WTC11 (cell line): Measurements from ENCODE around the gene C2orf72. TPM values are rescaled to one million over a fixed set of nuclear protein-coding genes. Genes with fewer than 3 reads are reported as not detected.
A peak's percentile ranks its signal among the peaks of the same experiment; 100 is the strongest.

Experiments
- ATAC-seq: fragments of 200-7000 bp; cut with Tn5 transposase; 2 replicates; pipeline ENCODE4 v1.10.0; 2021; ENCODE audit warnings: mild to moderate bottlenecking, moderate library complexity
- CTCF ChIA-PET: fragments of 300-600 bp; sonication (Branson Sonifier 250); formaldehyde crosslinking; loops from one replicate; lab custom pipeline; 2021; ENCODE audit warnings: antibody characterized with exemption; lab: Charles Lee
- POLR2A ChIA-PET: fragments of 350-600 bp; sonication (Branson Sonifier 250); formaldehyde crosslinking; loops from one replicate; lab custom pipeline; 2021; ENCODE audit warnings: antibody characterized with exemption; lab: Charles Lee
- DNase-seq: peaks from one replicate; pipeline ENCODE4 v3.0.0; 2021; ENCODE audit warnings: low spot score
- H3K27ac Mint-ChIP-seq: 2 replicates; pipeline ENCODE4 v1.8.0; 2021; ENCODE audit warnings: mixed read lengths
- H3K27me3 Mint-ChIP-seq: 2 replicates; pipeline ENCODE4 v1.8.0; 2021; ENCODE audit warnings: low read depth, mild to moderate bottlenecking, moderate library complexity, mixed read lengths
- H3K36me3 Mint-ChIP-seq: 2 replicates; pipeline ENCODE4 v1.8.0; 2021; ENCODE audit warnings: mixed read lengths
- H3K4me1 Mint-ChIP-seq: 2 replicates; pipeline ENCODE4 v1.8.0; 2022; ENCODE audit warnings: mixed read lengths
- H3K4me3 Mint-ChIP-seq: 2 replicates; pipeline ENCODE4 v1.8.0; 2021; ENCODE audit warnings: mild to moderate bottlenecking, moderate library complexity, mixed read lengths
- H3K9me3 Mint-ChIP-seq: 2 replicates; pipeline ENCODE4 v1.8.0; 2021; ENCODE audit warnings: mixed read lengths
- AR ChIP-seq: fragments of 250-450 bp; sonication (Bioruptor Pico); IDR thresholded peaks from 2 replicates; pipeline ENCODE4 v1.9.0; 2021; ENCODE audit warnings: mild to moderate bottlenecking
- CTCF ChIP-seq: fragments of 200-600 bp; IDR thresholded peaks from 2 replicates; pipeline ENCODE4 v1.8.0; 2022; ENCODE audit warnings: antibody characterized with exemption
- ETV6 ChIP-seq: sonication (generic); formaldehyde crosslinking; IDR thresholded peaks from 2 replicates; pipeline ENCODE4 v1.8.1; 2022; ENCODE audit warnings: mild to moderate bottlenecking, missing genetic modification reagents
- GRHL2 ChIP-seq: fragments of 250-450 bp; sonication (Bioruptor Pico); IDR thresholded peaks from 2 replicates; pipeline ENCODE4 v1.8.0; 2022; ENCODE audit warnings: mild to moderate bottlenecking, moderate library complexity; ENCODE audit not compliant: insufficient replicate concordance, severe bottlenecking
- GTF2I ChIP-seq: fragments of 250-450 bp; sonication (Bioruptor Pico); conservative IDR thresholded peaks from 2 replicates; pipeline ENCODE4 v1.4.0; 2021; ENCODE audit warnings: mild to moderate bottlenecking
- HMGA2 ChIP-seq: fragments of 250-450 bp; sonication (Bioruptor Pico); IDR thresholded peaks from 2 replicates; pipeline ENCODE4 v1.4.0; 2021; ENCODE audit warnings: mild to moderate bottlenecking, moderate library complexity
- IRF2 ChIP-seq: sonication (generic); formaldehyde crosslinking; IDR thresholded peaks from 2 replicates; pipeline ENCODE4 v1.8.0; 2022; ENCODE audit warnings: low read depth, missing genetic modification reagents, borderline replicate concordance
- MLX ChIP-seq: sonication (generic); formaldehyde crosslinking; IDR thresholded peaks from 2 replicates; pipeline ENCODE4 v1.8.1; 2023; ENCODE audit warnings: mild to moderate bottlenecking, missing genetic modification reagents, moderate library complexity
- OVOL2 ChIP-seq: fragments of 250-450 bp; sonication (Bioruptor Pico); IDR thresholded peaks from 2 replicates; pipeline ENCODE4 v1.9.0; 2021; ENCODE audit warnings: mild to moderate bottlenecking, borderline replicate concordance
- PREB ChIP-seq: sonication (generic); formaldehyde crosslinking; IDR thresholded peaks from 2 replicates; pipeline ENCODE4 v1.8.1; 2022; ENCODE audit warnings: mild to moderate bottlenecking, missing genetic modification reagents, moderate library complexity, borderline replicate concordance
- PRRX2 ChIP-seq: fragments of 250-450 bp; sonication (Bioruptor Pico); IDR thresholded peaks from 2 replicates; pipeline ENCODE4 v1.8.0; 2021; ENCODE audit warnings: mild to moderate bottlenecking
- SP1 ChIP-seq: sonication (generic); formaldehyde crosslinking; conservative IDR thresholded peaks from 2 replicates; pipeline ENCODE4 v1.8.1; 2022; ENCODE audit warnings: missing genetic modification reagents
- STAT6 ChIP-seq: sonication (generic); formaldehyde crosslinking; conservative IDR thresholded peaks from 2 replicates; pipeline ENCODE4 v1.8.1; 2023; ENCODE audit warnings: mild to moderate bottlenecking, low read depth, missing genetic modification reagents, moderate library complexity
- TCF7 ChIP-seq: sonication (generic); formaldehyde crosslinking; IDR thresholded peaks from 2 replicates; pipeline ENCODE4 v1.8.0; 2022; ENCODE audit warnings: mild to moderate bottlenecking, low read depth, missing genetic modification reagents, moderate library complexity
- TEAD4 ChIP-seq: sonication (generic); formaldehyde crosslinking; IDR thresholded peaks from 2 replicates; pipeline ENCODE4 v1.8.0; 2022; ENCODE audit warnings: mild to moderate bottlenecking, missing genetic modification reagents
- ZBTB43 ChIP-seq: sonication (generic); formaldehyde crosslinking; IDR thresholded peaks from 2 replicates; pipeline ENCODE4 v1.8.1; 2023; ENCODE audit warnings: mild to moderate bottlenecking, missing genetic modification reagents
- total RNA-seq: library from RNA; stranded (reverse); gene quantifications from 3 replicates; pipeline ENCODE4 v1.2.3, GENCODE V29; 2021
- TF ChIP-seq, protein P1 (sequence below): fragments of 250-450 bp; sonication (Bioruptor Pico); conservative IDR thresholded peaks from 2 replicates; pipeline ENCODE4 v1.9.0; 2021; ENCODE audit warnings: mild to moderate bottlenecking
- TF ChIP-seq, protein P2 (sequence below): fragments of 250-450 bp; sonication (Bioruptor Pico); IDR thresholded peaks from 2 replicates; pipeline ENCODE4 v2.1.2; 2022; ENCODE audit warnings: mild to moderate bottlenecking, moderate library complexity

Gene C2orf72
- total RNA-seq, 1 experiment from 2014 or later, result 1.7 TPM

DNA sequence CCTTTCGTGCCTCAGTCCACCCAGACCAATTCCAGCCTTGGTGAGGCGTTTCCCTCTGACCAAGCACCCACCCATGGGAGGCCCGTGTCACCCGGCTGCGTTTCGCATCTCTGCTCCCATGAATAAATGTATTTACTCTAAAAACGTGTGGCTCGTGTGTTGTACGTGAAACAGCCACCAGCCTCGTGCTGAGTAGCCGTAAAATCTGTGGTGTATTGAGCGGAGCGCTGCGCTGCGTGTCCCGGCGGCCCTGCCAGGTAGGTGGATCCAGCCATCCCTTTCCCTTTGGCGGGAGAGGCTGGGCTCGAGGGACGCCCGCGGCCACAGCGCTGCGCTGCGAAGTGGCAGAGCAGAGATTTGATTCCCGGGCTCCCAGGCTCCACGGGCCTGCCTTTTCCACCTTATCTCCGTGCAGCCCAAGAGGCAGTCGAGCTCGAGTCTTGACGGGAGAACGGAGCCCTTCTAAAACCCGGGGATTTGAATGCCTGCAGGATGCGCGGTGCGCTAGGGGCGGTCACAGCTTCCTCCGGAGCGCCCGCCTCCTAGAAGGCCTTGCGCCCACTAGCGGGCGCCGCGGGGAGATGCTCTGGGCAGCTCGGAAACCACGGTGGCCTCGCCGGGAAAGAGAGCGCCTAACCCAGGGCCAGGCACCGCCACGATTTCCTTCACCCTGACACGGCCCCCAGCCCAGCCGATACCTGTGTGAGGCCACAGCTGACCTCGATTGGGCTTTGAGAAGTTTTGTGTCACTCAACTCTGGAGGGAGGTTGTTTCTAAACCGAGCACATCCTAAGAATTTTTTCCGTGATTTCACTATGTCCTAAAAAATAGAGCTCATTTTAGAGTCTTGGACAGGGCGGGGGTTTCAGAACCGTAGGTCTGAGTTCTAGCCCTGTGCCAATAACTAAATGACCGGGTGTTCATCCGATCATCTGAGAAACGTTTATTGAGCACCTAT is 15.4 kb downstream of the C2orf72 start (continued):
- TF ChIP-seq CTCF, result peak; percentile 80

- ChIA-PET CTCF (interaction anchor here (1.5 to 1.8 kb wide), 4 partner anchors 14 to 152 kb away, joined by 4 to 23 read pairs (median 12); partner anchors contain the start of gene C2orf72), POLR2A (no interaction called here)
- TF ChIP-seq, protein P1, sequence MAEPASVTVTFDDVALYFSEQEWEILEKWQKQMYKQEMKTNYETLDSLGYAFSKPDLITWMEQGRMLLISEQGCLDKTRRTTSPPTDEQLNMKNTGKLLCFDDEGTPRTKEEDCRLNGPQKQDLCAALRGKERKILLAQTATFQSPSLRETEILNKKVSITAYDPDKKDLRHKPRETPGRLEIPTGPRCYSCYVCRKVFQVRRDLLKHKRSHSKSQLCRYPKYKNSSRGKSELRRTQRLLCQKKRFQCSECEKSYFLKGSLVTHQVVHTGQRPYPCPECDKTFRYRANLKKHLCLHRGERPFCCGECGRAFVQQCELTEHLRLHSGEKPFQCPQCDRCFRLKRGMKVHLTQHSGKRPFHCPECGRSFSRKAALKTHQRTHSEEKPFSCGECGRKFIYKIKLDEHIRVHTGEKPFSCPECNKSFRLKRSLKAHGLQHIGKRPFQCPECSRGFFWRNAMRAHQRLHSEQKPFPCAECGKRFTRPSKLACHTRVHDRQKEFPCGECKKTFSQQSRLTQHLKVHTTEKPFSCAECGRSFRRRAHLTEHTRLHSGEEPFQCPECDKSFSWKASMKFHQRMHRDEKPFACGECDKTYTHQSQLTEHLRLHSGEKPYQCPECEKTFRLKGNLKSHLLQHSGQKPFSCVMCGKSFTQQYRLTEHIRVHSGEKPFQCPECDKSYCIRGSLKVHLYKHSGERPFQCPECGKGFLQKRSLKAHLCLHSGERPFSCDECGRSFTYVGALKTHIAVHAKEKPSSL (CRISPR knock-in tag), result no peak
- no peak for TF ChIP-seq TCF7 (CRISPR knock-in tag)
- TF ChIP-seq AR (CRISPR knock-in tag), result no peak
- TF ChIP-seq STAT6 (CRISPR knock-in tag), result no peak
- no peak for TF ChIP-seq HMGA2
- no peak for TF ChIP-seq SP1
- no peak for TF ChIP-seq TEAD4 (CRISPR knock-in tag)
- no peak for TF ChIP-seq ZBTB43 (CRISPR knock-in tag)
- TF ChIP-seq ETV6 (CRISPR knock-in tag), result no peak
- TF ChIP-seq PREB (CRISPR knock-in tag), result no peak
- TF ChIP-seq IRF2 (CRISPR knock-in tag), result no peak
- TF ChIP-seq OVOL2 (CRISPR knock-in tag), result no peak
- no peak for TF ChIP-seq PRRX2 (CRISPR knock-in tag)
- TF ChIP-seq GTF2I (CRISPR knock-in tag), result no peak
- TF ChIP-seq, protein P2, sequence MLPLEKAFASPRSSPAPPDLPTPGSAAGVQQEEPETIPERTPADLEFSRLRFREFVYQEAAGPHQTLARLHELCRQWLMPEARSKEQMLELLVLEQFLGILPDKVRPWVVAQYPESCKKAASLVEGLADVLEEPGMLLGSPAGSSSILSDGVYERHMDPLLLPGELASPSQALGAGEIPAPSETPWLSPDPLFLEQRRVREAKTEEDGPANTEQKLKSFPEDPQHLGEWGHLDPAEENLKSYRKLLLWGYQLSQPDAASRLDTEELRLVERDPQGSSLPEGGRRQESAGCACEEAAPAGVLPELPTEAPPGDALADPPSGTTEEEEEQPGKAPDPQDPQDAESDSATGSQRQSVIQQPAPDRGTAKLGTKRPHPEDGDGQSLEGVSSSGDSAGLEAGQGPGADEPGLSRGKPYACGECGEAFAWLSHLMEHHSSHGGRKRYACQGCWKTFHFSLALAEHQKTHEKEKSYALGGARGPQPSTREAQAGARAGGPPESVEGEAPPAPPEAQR (CRISPR knock-in tag), result no peak
- no peak for TF ChIP-seq MLX (CRISPR knock-in tag)
- TF ChIP-seq GRHL2 (CRISPR knock-in tag), result no peak
- no peaks in the 10 kb centered on the region for H3K36me3 Mint-ChIP-seq
- H3K9me3 Mint-ChIP-seq, result no peaks in the 10 kb centered on the region
- ATAC-seq (no peak), DNase-seq (no peak)
- H3K27me3 Mint-ChIP-seq, result peaks cover 46% of the 10 kb centered on the region
- no peak overlapping the region for H3K4me3 Mint-ChIP-seq
- peaks cover 22% of the 10 kb centered on the region for H3K4me1 Mint-ChIP-seq
- no peak overlapping the region for H3K27ac Mint-ChIP-seq
Observed at GRCh38 chr2:231053846-231054245, 16.5 kb downstream of the C2orf72 start.
